Measurements from ENCODE around the gene DCC. TPM values are rescaled to one million over a fixed set of nuclear protein-coding genes. Genes with fewer than 3 reads are reported as not detected.

DCC gene
- total RNA-seq, 1 experiment from 2014 or later: 0.72 TPM

DNA sequence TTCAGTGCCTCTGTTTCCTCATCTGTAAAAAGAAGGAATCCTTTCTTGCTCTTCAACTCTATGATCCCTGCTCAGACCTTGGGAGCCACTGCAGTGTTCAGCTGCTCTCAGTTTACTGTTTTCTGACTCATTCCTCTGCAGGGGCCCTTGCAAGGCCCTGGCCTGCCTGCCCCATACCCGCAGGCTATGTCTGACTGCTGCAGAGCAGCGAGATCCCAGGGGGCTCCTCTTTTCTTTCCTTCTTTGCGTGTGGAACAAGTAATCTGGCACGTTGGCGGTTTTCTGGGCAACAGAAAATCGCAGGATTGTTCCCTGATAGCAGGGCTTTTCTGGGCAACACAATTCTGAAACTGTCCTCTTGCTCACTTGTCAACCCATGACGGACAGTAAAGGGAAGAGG lies 376.0 kb downstream of the DCC start:
- H3K27ac Mint-ChIP-seq: no peak overlapping the region
- ChIA-PET CTCF (interaction anchor here (2.3 kb wide), 1 partner anchor 153 kb away, joined by 12 read pairs; no protein-coding TSS in a partner anchor), POLR2A (no interaction called here)
- TF ChIP-seq NR2C2 (CRISPR knock-in tag; IDR thresholded peaks at IDR 0.05) (no peak), IRF2 (CRISPR knock-in tag; IDR thresholded peaks at IDR 0.05; ENCODE audit: borderline replicate concordance, low read depth) (no peak), MYBL2 (CRISPR knock-in tag; IDR thresholded peaks at IDR 0.05) (no peak), GTF2I (CRISPR knock-in tag; conservative IDR thresholded peaks at IDR 0.05) (no peak), ZNF232 (CRISPR knock-in tag; IDR thresholded peaks at IDR 0.05) (no peak), NFE2L1 (CRISPR knock-in tag; IDR thresholded peaks at IDR 0.05) (no peak), CBFB (CRISPR knock-in tag; IDR thresholded peaks at IDR 0.05; ENCODE audit: low read depth) (no peak), FOXJ3 (CRISPR knock-in tag; IDR thresholded peaks at IDR 0.05; ENCODE audit: borderline replicate concordance) (no peak), ZNF396 (CRISPR knock-in tag; IDR thresholded peaks at IDR 0.05; ENCODE audit: borderline replicate concordance) (no peak)
- TF ChIP-seq, protein P1, sequence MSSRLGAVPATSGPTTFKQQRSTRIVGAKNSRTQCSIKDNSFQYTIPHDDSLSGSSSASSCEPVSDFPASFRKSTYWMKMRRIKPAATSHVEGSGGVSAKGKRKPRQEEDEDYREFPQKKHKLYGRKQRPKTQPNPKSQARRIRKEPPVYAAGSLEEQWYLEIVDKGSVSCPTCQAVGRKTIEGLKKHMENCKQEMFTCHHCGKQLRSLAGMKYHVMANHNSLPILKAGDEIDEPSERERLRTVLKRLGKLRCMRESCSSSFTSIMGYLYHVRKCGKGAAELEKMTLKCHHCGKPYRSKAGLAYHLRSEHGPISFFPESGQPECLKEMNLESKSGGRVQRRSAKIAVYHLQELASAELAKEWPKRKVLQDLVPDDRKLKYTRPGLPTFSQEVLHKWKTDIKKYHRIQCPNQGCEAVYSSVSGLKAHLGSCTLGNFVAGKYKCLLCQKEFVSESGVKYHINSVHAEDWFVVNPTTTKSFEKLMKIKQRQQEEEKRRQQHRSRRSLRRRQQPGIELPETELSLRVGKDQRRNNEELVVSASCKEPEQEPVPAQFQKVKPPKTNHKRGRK (CRISPR knock-in tag; IDR thresholded peaks at IDR 0.05; ENCODE audit: borderline replicate concordance): no peak
- TF ChIP-seq, protein P2, sequence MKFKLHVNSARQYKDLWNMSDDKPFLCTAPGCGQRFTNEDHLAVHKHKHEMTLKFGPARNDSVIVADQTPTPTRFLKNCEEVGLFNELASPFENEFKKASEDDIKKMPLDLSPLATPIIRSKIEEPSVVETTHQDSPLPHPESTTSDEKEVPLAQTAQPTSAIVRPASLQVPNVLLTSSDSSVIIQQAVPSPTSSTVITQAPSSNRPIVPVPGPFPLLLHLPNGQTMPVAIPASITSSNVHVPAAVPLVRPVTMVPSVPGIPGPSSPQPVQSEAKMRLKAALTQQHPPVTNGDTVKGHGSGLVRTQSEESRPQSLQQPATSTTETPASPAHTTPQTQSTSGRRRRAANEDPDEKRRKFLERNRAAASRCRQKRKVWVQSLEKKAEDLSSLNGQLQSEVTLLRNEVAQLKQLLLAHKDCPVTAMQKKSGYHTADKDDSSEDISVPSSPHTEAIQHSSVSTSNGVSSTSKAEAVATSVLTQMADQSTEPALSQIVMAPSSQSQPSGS (CRISPR knock-in tag; IDR thresholded peaks at IDR 0.05; ENCODE audit: borderline replicate concordance, low read depth): no peak
- H3K9me3 Mint-ChIP-seq: no peaks in the 10 kb centered on the region
- DNase-seq (ENCODE audit: low spot score): no peak
- H3K27me3 Mint-ChIP-seq (ENCODE audit: low read depth): no peaks in the 10 kb centered on the region
- H3K36me3 Mint-ChIP-seq: no peaks in the 10 kb centered on the region
- no peak overlapping the region for H3K4me3 Mint-ChIP-seq
- ATAC-seq: no peak
- peaks cover 4% of the 10 kb centered on the region for H3K4me1 Mint-ChIP-seq

DNA sequence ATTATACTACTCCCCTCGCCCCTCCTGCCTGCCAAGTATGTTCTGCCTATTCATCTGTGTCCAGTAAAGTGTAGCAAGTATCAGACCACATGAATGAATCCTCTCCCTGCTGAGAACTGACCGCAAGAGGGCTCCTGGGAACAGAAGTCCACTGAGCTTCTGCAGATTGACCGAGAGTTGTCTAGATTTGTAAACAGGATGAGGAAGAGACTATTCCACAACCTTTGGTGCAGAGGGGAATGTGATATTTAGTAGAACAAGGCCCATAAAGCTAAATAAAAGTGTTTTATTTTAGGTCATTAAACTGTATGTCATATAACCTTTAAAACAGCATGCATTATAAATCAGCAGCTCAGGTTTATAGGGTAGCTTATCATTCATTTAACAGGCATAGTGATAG lies 377.0 kb downstream of the DCC start:
- ChIA-PET CTCF (interaction anchor here (0.6 to 2.3 kb wide), 3 partner anchors 12 to 178 kb away, joined by 3 to 12 read pairs (median 3); no protein-coding TSS in a partner anchor), POLR2A (no interaction called here)
- ATAC-seq (0 out of 2 replicates have a peak, but pooled peaks have one; percentile 26), DNase-seq (ENCODE audit: low spot score) (peak; percentile 9)
- H3K36me3 Mint-ChIP-seq: no peaks in the 10 kb centered on the region
- TF ChIP-seq, protein P3, sequence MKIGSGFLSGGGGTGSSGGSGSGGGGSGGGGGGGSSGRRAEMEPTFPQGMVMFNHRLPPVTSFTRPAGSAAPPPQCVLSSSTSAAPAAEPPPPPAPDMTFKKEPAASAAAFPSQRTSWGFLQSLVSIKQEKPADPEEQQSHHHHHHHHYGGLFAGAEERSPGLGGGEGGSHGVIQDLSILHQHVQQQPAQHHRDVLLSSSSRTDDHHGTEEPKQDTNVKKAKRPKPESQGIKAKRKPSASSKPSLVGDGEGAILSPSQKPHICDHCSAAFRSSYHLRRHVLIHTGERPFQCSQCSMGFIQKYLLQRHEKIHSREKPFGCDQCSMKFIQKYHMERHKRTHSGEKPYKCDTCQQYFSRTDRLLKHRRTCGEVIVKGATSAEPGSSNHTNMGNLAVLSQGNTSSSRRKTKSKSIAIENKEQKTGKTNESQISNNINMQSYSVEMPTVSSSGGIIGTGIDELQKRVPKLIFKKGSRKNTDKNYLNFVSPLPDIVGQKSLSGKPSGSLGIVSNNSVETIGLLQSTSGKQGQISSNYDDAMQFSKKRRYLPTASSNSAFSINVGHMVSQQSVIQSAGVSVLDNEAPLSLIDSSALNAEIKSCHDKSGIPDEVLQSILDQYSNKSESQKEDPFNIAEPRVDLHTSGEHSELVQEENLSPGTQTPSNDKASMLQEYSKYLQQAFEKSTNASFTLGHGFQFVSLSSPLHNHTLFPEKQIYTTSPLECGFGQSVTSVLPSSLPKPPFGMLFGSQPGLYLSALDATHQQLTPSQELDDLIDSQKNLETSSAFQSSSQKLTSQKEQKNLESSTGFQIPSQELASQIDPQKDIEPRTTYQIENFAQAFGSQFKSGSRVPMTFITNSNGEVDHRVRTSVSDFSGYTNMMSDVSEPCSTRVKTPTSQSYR (CRISPR knock-in tag; IDR thresholded peaks at IDR 0.05): no peak
- TF ChIP-seq TEAD4 (CRISPR knock-in tag; IDR thresholded peaks at IDR 0.05) (no peak), NR2C2 (CRISPR knock-in tag; IDR thresholded peaks at IDR 0.05) (no peak), GABPB1 (CRISPR knock-in tag; IDR thresholded peaks at IDR 0.05) (no peak), ZNF263 (CRISPR knock-in tag; IDR thresholded peaks at IDR 0.05; ENCODE audit: low read depth) (no peak), ZNF423 (CRISPR knock-in tag; IDR thresholded peaks at IDR 0.05) (no peak), CREM (CRISPR knock-in tag; IDR thresholded peaks at IDR 0.05) (no peak)
- TF ChIP-seq, protein P4, sequence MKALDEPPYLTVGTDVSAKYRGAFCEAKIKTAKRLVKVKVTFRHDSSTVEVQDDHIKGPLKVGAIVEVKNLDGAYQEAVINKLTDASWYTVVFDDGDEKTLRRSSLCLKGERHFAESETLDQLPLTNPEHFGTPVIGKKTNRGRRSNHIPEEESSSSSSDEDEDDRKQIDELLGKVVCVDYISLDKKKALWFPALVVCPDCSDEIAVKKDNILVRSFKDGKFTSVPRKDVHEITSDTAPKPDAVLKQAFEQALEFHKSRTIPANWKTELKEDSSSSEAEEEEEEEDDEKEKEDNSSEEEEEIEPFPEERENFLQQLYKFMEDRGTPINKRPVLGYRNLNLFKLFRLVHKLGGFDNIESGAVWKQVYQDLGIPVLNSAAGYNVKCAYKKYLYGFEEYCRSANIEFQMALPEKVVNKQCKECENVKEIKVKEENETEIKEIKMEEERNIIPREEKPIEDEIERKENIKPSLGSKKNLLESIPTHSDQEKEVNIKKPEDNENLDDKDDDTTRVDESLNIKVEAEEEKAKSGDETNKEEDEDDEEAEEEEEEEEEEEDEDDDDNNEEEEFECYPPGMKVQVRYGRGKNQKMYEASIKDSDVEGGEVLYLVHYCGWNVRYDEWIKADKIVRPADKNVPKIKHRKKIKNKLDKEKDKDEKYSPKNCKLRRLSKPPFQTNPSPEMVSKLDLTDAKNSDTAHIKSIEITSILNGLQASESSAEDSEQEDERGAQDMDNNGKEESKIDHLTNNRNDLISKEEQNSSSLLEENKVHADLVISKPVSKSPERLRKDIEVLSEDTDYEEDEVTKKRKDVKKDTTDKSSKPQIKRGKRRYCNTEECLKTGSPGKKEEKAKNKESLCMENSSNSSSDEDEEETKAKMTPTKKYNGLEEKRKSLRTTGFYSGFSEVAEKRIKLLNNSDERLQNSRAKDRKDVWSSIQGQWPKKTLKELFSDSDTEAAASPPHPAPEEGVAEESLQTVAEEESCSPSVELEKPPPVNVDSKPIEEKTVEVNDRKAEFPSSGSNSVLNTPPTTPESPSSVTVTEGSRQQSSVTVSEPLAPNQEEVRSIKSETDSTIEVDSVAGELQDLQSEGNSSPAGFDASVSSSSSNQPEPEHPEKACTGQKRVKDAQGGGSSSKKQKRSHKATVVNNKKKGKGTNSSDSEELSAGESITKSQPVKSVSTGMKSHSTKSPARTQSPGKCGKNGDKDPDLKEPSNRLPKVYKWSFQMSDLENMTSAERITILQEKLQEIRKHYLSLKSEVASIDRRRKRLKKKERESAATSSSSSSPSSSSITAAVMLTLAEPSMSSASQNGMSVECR (CRISPR knock-in tag; IDR thresholded peaks at IDR 0.05; ENCODE audit: borderline replicate concordance): no peak
- TF ChIP-seq, protein P5, sequence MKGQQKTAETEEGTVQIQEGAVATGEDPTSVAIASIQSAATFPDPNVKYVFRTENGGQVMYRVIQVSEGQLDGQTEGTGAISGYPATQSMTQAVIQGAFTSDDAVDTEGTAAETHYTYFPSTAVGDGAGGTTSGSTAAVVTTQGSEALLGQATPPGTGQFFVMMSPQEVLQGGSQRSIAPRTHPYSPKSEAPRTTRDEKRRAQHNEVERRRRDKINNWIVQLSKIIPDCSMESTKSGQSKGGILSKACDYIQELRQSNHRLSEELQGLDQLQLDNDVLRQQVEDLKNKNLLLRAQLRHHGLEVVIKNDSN (CRISPR knock-in tag; IDR thresholded peaks at IDR 0.05): no peak
- TF ChIP-seq, protein P2 (CRISPR knock-in tag; IDR thresholded peaks at IDR 0.05; ENCODE audit: borderline replicate concordance, low read depth): no peak
- no peaks in the 10 kb centered on the region for H3K27me3 Mint-ChIP-seq (ENCODE audit: low read depth)
- no peak overlapping the region for H3K27ac Mint-ChIP-seq
- no peaks in the 10 kb centered on the region for H3K9me3 Mint-ChIP-seq
- H3K4me3 Mint-ChIP-seq: no peak overlapping the region
- peaks cover 4% of the 10 kb centered on the region for H3K4me1 Mint-ChIP-seq
